CD4-positive, alpha-beta memory T cell (primary cell): ENCODE data around the gene FOXA3. TPM values are rescaled to one million over a fixed set of nuclear protein-coding genes. Genes with fewer than 3 reads are reported as not detected.

Experiments
- CTCF ChIA-PET: fragments of 350-600 bp; sonication (Branson Sonifier 250); formaldehyde crosslinking; loops from one replicate; lab custom pipeline; 2021; ENCODE audit warnings: inconsistent platforms; ENCODE audit not compliant: partially characterized antibody; lab: Charles Lee
- POLR2A ChIA-PET: fragments of 350-600 bp; sonication (Branson Sonifier 250); formaldehyde crosslinking; loops from one replicate; lab custom pipeline; 2021; ENCODE audit not compliant: partially characterized antibody; lab: Charles Lee
- DNase-seq, 5 donors: peaks; one replicate each; pipeline versions ENCODE4 v3.0.0 to v3.0.0-alpha.2; 2020 to 2022; ENCODE audit warnings: mixed read lengths in 1 of 5
- H3K27ac ChIP-seq: one replicate; pipeline ENCODE4 v1.7.0; 2013; ENCODE audit warnings: low read depth, low read length
- H3K27me3 ChIP-seq: 2 replicates; pipeline ENCODE4 v1.7.0; 2013; ENCODE audit warnings: mild to moderate bottlenecking, low read length, moderate library complexity; ENCODE audit not compliant: insufficient read depth
- H3K36me3 ChIP-seq: 2 replicates; pipeline ENCODE4 v1.7.0; 2013; ENCODE audit warnings: mild to moderate bottlenecking, low read length, moderate library complexity; ENCODE audit not compliant: insufficient read depth
- H3K4me1 ChIP-seq: 2 replicates; pipeline ENCODE4 v1.7.0; 2013; ENCODE audit warnings: mild to moderate bottlenecking, low read length, moderate library complexity; ENCODE audit not compliant: insufficient read depth
- H3K4me3 ChIP-seq, 2 donors: one replicate each; pipeline ENCODE4 v1.7.0; 2013; ENCODE audit warnings: low read length in 2 of 2, mild to moderate bottlenecking in 1 of 2
- H3K9me3 ChIP-seq, 2 donors: one replicate each; pipeline ENCODE4 v1.7.0; 2013; ENCODE audit warnings: low read length in 2 of 2, control low read depth in 1 of 2; ENCODE audit not compliant: control insufficient read depth in 1 of 2
- H3K27ac Mint-ChIP-seq, 7 donors: one replicate each; pipeline ENCODE4 v1.8.0; 2020 to 2021; ENCODE audit warnings: mixed read lengths in 7 of 7, mild to moderate bottlenecking in 6 of 7, inconsistent platforms in 3 of 7, moderate library complexity in 3 of 7
- H3K27me3 Mint-ChIP-seq, 2 donors: one replicate each; pipeline ENCODE4 v1.8.0; 2020 to 2021; ENCODE audit warnings: mixed read lengths in 2 of 2
- H3K36me3 Mint-ChIP-seq, 2 donors: one replicate each; pipeline ENCODE4 v1.8.0; 2020 to 2021; ENCODE audit warnings: mixed read lengths in 2 of 2, inconsistent platforms in 1 of 2, mild to moderate bottlenecking in 1 of 2
- H3K4me1 Mint-ChIP-seq, 4 donors: one replicate each; pipeline ENCODE4 v1.8.0; 2020 to 2021; ENCODE audit warnings: mixed read lengths in 4 of 4, mild to moderate bottlenecking in 1 of 4
- H3K4me3 Mint-ChIP-seq, 8 donors: one replicate each; pipeline ENCODE4 v1.8.0; 2020 to 2021; ENCODE audit warnings: mixed read lengths in 8 of 8, mild to moderate bottlenecking in 7 of 8, moderate library complexity in 6 of 8, inconsistent platforms in 3 of 8
- H3K9me3 Mint-ChIP-seq, 8 donors: one replicate each; pipeline ENCODE4 v1.8.0; 2020 to 2021; ENCODE audit warnings: mixed read lengths in 8 of 8, mild to moderate bottlenecking in 5 of 8, inconsistent platforms in 3 of 8, moderate library complexity in 1 of 8
- intact Hi-C: fragments of 100-400 bp; cut with micrococcal nuclease; formaldehyde crosslinking; loops from one replicate; pipeline ENCODE4 v1.15.1; 2023
- polyA plus RNA-seq, 2 donors: library from polyadenylated mRNA; unstranded; fragments of 300-500 nt; fragmentation: Illumina TruSeq; gene quantifications; one replicate each; pipeline ENCODE4 v1.2.3, GENCODE V29; 2021
- total RNA-seq, 2 experiments: library from RNA; stranded (reverse); gene quantifications; one replicate each; pipeline ENCODE4 v1.2.3, GENCODE V29; 2021

The FOXA3 gene
- total and polyA plus RNA-seq, 4 experiments from 2014 or later = not detected

DNA sequence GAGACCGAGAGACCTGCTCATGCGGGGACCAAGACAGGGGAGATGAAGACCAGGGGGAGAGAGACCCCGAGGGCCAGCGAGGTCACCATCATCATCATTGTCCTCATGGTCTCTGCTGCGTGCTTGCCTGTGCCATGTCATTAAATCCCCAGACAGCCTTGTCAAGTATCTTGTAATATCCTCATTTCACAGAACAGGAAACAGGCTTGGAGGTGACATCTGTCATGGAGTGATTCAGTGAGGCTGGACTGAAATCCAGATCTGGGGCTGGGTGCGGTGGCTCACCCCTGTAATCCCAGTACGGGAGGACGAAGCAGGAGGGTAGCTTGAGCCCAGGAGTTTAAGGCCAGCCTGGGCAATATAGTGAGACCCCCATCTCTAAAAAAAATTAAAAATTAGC lies 56.3 kb downstream of the FOXA3 start:
- Mint-ChIP-seq H3K36me3 (no peaks in the 10 kb centered on the region), H3K4me3 (no peak overlapping the region), H3K27me3 (peaks cover 7 to 12% of the 10 kb centered on the region in 2 donors), H3K4me1 (no peaks in the 10 kb centered on the region), H3K9me3 (no peaks in the 10 kb centered on the region), H3K27ac (no peak overlapping the region)
- no peak for DNase-seq
- Histone ChIP-seq H3K9me3 (no peaks in the 10 kb centered on the region), H3K27me3 (no peaks in the 10 kb centered on the region), H3K4me1 (no peaks in the 10 kb centered on the region), H3K27ac (no peak overlapping the region), H3K4me3 (no peak overlapping the region), H3K36me3 (no peaks in the 10 kb centered on the region)
- intact Hi-C loops = no loop called here
- CTCF ChIA-PET = no interaction called here
- POLR2A ChIA-PET = no interaction called here

DNA sequence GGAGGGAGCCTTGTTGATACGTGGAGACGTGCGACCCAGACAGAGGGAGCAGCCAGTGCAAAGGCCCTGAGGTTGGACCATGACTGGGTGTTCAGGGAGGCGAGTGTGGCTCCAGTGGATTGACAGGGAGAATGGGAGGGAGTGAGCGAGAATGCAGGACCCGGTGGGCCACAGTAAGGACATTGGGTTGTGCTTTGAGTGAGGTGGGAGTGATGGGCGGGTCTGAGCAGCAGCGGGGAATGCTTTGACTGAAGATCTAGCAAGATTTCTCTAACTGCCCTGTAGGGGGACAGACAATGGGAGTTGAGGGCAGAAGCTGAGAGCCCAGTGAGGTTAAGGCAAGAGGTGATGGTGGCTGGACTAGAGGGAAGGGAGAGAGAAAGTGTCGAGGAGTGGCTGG lies 58.2 kb downstream of the FOXA3 start:
- H3K27me3 Mint-ChIP-seq = peaks cover 3 to 8% of the 10 kb centered on the region in 2 donors
- no peak overlapping the region for H3K4me3 ChIP-seq
- H3K36me3 ChIP-seq = no peaks in the 10 kb centered on the region
- no peak for DNase-seq
- peaks cover 0 to 5% (median under 1%) of the 10 kb centered on the region in 4 donors for H3K4me1 Mint-ChIP-seq
- H3K4me3 Mint-ChIP-seq = no peak overlapping the region
- H3K4me1 ChIP-seq = no peaks in the 10 kb centered on the region
- H3K27ac ChIP-seq = no peak overlapping the region
- intact Hi-C loops = no loop called here
- no peaks in the 10 kb centered on the region for H3K36me3 Mint-ChIP-seq
- no peaks in the 10 kb centered on the region for H3K27me3 ChIP-seq
- ChIA-PET POLR2A (no interaction called here), CTCF (interaction anchor here (0.9 kb wide), 1 partner anchor 19 kb away, joined by 3 read pairs; no protein-coding TSS in a partner anchor)
- H3K9me3 ChIP-seq = no peaks in the 10 kb centered on the region
- H3K27ac Mint-ChIP-seq = peak overlapping the region in 1 of 7 donors; percentile 14
- H3K9me3 Mint-ChIP-seq = no peaks in the 10 kb centered on the region

Other genes with a start within 250 kb of the FOXA3 start
- 10 to 100 TPM; 76.7 to 78.0 TPM for gene EML2, start 224.9 kb upstream of the FOXA3 start, total RNA-seq
- 10 to 100 TPM; 11.0 to 20.8 TPM for gene EML2, start 224.9 kb upstream of the FOXA3 start, polyA plus RNA-seq
- gene GIPR, start 196.1 kb upstream of the FOXA3 start, total RNA-seq = 1 to 10 TPM; 6.1 to 6.4 TPM
- under 1 TPM in 1 of 2 donors, not detected in 1; 0.12 TPM for gene GIPR, start 196.1 kb upstream of the FOXA3 start, polyA plus RNA-seq
- 100 to 1,000 TPM; 380 to 406 TPM for gene SNRPD2, start 172.4 kb upstream of the FOXA3 start, total RNA-seq
- 1,000 to 10,000 TPM in 1 of 2 donors, 100 to 1,000 TPM in 1; 956 to 1,238 TPM for gene SNRPD2, start 172.4 kb upstream of the FOXA3 start, polyA plus RNA-seq
- gene QPCTL, start 171.7 kb upstream of the FOXA3 start, total RNA-seq = 10 to 100 TPM; 10.8 to 11.4 TPM
- gene QPCTL, start 171.7 kb upstream of the FOXA3 start, polyA plus RNA-seq = 1 to 10 TPM in 1 of 2 donors, under 1 TPM in 1; 0.94 to 1.5 TPM
- 10 to 100 TPM; 33.1 to 37.3 TPM for gene FBXO46, start 133.4 kb upstream of the FOXA3 start, total RNA-seq
- gene FBXO46, start 133.4 kb upstream of the FOXA3 start, polyA plus RNA-seq = 10 to 100 TPM in 1 of 2 donors, 1 to 10 TPM in 1; 3.7 to 17.2 TPM
- gene MEIOSIN, start 130.9 kb upstream of the FOXA3 start, total RNA-seq = not detected
- not detected for gene MEIOSIN, start 130.9 kb upstream of the FOXA3 start, polyA plus RNA-seq
- 1 to 10 TPM; 1.5 to 1.7 TPM for gene SIX5, start 95.1 kb upstream of the FOXA3 start, total RNA-seq
- under 1 TPM in 1 of 2 donors, not detected in 1; 0.08 TPM for gene SIX5, start 95.1 kb upstream of the FOXA3 start, polyA plus RNA-seq
- 10 to 100 TPM; 30.8 to 32.9 TPM for gene DMPK, start 81.8 kb upstream of the FOXA3 start, total RNA-seq
- gene DMPK, start 81.8 kb upstream of the FOXA3 start, polyA plus RNA-seq = 1 to 10 TPM in 1 of 2 donors, not detected in 1; 1.3 TPM
- 10 to 100 TPM; 49.3 to 52.6 TPM for gene DMWD, start 71.5 kb upstream of the FOXA3 start, total RNA-seq
- 10 to 100 TPM in 1 of 2 donors, 1 to 10 TPM in 1; 6.9 to 11.7 TPM for gene DMWD, start 71.5 kb upstream of the FOXA3 start, polyA plus RNA-seq
- under 1 TPM; 0.29 to 0.39 TPM for gene RSPH6A, start 49.0 kb upstream of the FOXA3 start, total RNA-seq
- gene RSPH6A, start 49.0 kb upstream of the FOXA3 start, polyA plus RNA-seq = not detected
- 10 to 100 TPM; 93.9 to 98.2 TPM for gene SYMPK, start 1.2 kb upstream of the FOXA3 start, total RNA-seq
- gene SYMPK, start 1.2 kb upstream of the FOXA3 start, polyA plus RNA-seq = 10 to 100 TPM in 1 of 2 donors, 1 to 10 TPM in 1; 6.0 to 17.5 TPM
- 10 to 100 TPM; 33.7 to 35.8 TPM for gene IRF2BP1, start 21.8 kb downstream of the FOXA3 start, total RNA-seq
- 1 to 10 TPM; 2.4 to 8.2 TPM for gene IRF2BP1, start 21.8 kb downstream of the FOXA3 start, polyA plus RNA-seq
- 10 to 100 TPM; 12.9 to 15.1 TPM for gene MYPOP, start 38.3 kb downstream of the FOXA3 start, total RNA-seq
- gene MYPOP, start 38.3 kb downstream of the FOXA3 start, polyA plus RNA-seq = under 1 TPM; 0.10 to 0.87 TPM
- gene NANOS2, start 50.5 kb downstream of the FOXA3 start, total RNA-seq = not detected
- gene NANOS2, start 50.5 kb downstream of the FOXA3 start, polyA plus RNA-seq = not detected
- not detected for gene NOVA2, start 109.5 kb downstream of the FOXA3 start, total RNA-seq
- gene NOVA2, start 109.5 kb downstream of the FOXA3 start, polyA plus RNA-seq = not detected
- 10 to 100 TPM; 37.4 to 39.6 TPM for gene CCDC61, start 131.1 kb downstream of the FOXA3 start, total RNA-seq
- 1 to 10 TPM; 6.4 to 9.2 TPM for gene CCDC61, start 131.1 kb downstream of the FOXA3 start, polyA plus RNA-seq
- not detected for gene PGLYRP1, start 158.7 kb downstream of the FOXA3 start, total RNA-seq
- not detected for gene PGLYRP1, start 158.7 kb downstream of the FOXA3 start, polyA plus RNA-seq
- gene IGFL4, start 176.7 kb downstream of the FOXA3 start, total RNA-seq = not detected
- not detected for gene IGFL4, start 176.7 kb downstream of the FOXA3 start, polyA plus RNA-seq